ENCODE results near the gene GPC3.
"Not testable (repeated sequence)": the region's sequence is repeated elsewhere in the genome, so short reads cannot be mapped to it uniquely, and the experiment has no call there.

GPC3 gene

GRCh38 chrX:133923548-133923947 lies 61.8 kb downstream of the GPC3 start:
- no peak for DNase-seq

GRCh38 chrX:133923113-133923512 lies 62.3 kb downstream of the GPC3 start:
- DNase-seq = no peak

GRCh38 chrX:133922390-133922771 lies 63.0 kb downstream of the GPC3 start:
- no peak for DNase-seq

GRCh38 chrX:133921764-133922389 lies 63.5 kb downstream of the GPC3 start:
- DNase-seq = peak; percentile 62

GRCh38 chrX:133921086-133921485 lies 64.3 kb downstream of the GPC3 start:
- DNase-seq = no peak

GRCh38 chrX:133918361-133918771 lies 67.0 kb downstream of the GPC3 start:
- DNase-seq = peak; percentile 82

- no peak for DNase-seq
Observed at GRCh38 chrX:133916984-133917722, 68.2 kb downstream of the GPC3 start.

GRCh38 chrX:133913658-133914388 lies 71.6 kb downstream of the GPC3 start:
- no peak for DNase-seq

GRCh38 chrX:133913009-133913408 lies 72.4 kb downstream of the GPC3 start:
- no peak for DNase-seq

- DNase-seq = no peak
Observed at GRCh38 chrX:133911825-133912495, 73.4 kb downstream of the GPC3 start.

- DNase-seq = no peak
Observed at GRCh38 chrX:133910539-133910938, 74.9 kb downstream of the GPC3 start.

- no peak for DNase-seq
Observed at GRCh38 chrX:133909888-133910287, 75.5 kb downstream of the GPC3 start.

GRCh38 chrX:133908223-133908955 lies 77.0 kb downstream of the GPC3 start:
- no peak for DNase-seq

GRCh38 chrX:133907606-133908005 lies 77.8 kb downstream of the GPC3 start:
- no peak for DNase-seq

- no peak for DNase-seq
Observed at GRCh38 chrX:133905305-133905704, 80.1 kb downstream of the GPC3 start.

- no peak for DNase-seq
Observed at GRCh38 chrX:133897593-133898163, 87.7 kb downstream of the GPC3 start.

- DNase-seq = no peak
Observed at GRCh38 chrX:133892337-133892736, 93.1 kb downstream of the GPC3 start.

- no peak for DNase-seq
Observed at GRCh38 chrX:133888984-133889383, 96.4 kb downstream of the GPC3 start.

GRCh38 chrX:133888084-133888483 lies 97.3 kb downstream of the GPC3 start:
- DNase-seq = not testable (repeated sequence)

GRCh38 chrX:133884430-133885394 lies 100.7 kb downstream of the GPC3 start:
- DNase-seq = no peak

- no peak for DNase-seq
Observed at GRCh38 chrX:133881893-133882292, 103.5 kb downstream of the GPC3 start.
